Right forelimb (tissue), 1 donor: ENCODE results near the gene TCERG1L.
"Not testable (repeated sequence)": the region's sequence is repeated elsewhere in the genome, so short reads cannot be mapped to it uniquely, and the experiment has no call there.

Experiments
- DNase-seq: peaks from one replicate; pipeline ENCODE4 v3.0.0-alpha.2; 2018

Gene TCERG1L

DNA sequence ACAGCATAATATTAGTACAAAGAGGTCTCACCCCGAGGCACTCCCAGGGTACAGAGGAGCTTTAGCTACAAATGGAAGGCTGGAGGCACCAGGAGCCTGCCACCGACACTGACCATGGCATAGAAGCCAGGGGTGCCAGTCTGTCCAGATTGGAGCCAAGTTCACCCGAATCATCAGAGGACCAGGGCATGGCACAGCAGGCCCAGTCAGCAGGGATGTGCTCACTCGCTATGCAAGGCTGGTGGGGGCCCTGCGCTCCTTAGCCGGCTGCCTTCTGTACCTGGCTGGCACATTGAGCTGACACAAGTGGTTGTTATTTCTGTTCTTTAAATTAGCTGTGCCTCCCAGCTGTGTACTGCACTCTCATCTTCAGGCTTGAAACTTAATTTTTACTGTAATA, 149.3 kb downstream of the TCERG1L start:
- DNase-seq = no peak

DNA sequence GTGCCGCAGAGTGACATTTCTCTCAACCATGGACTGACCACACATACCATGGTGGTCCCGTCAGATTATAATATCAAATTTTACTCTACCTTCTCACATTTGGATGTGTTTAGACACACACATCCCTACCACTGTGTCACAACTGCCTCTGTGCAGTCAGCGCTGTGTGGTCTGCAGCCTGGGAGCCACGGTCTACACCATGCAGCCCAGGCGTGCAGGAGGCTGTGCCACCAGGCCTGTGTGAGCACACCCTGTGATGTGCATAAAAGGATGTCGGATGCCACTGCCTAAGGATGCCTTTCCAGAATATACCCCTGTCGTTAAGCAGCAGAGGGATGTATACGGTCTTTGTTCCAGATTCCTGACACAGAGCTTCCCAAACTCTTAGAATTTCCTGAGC, 150.4 kb downstream of the TCERG1L start:
- no peak for DNase-seq

DNA sequence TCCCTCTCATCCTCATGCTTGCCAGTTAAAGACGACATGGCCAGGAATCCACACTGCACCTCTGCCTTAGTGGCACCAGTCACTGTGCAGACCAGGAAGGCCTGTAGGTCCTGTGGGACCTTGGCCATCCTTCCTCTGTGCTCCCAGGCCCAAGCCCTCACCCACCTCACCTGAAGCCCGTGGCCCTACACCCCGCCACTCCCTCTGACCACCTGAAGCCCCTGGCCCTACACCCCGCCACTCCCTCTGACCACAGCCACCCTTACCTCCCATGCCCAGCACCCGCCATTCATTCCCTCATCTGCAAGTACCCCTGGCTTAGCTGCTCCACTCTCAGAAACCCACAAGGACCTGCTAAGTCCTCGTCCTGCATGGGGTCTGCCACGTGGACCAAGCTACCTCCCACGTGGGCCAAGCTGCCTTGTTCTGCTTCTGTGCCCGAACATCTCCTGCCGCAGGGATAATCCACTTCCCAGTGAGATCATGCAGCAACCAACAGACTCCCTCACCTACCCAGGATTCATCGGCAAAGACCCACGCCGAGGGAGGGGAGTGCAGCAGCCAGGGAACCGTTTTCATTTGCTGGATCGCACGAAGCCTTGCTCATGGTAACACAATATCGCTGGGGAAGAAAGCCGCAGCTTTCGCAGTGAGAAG, 151.2 kb downstream of the TCERG1L start:
- no peak for DNase-seq

DNA sequence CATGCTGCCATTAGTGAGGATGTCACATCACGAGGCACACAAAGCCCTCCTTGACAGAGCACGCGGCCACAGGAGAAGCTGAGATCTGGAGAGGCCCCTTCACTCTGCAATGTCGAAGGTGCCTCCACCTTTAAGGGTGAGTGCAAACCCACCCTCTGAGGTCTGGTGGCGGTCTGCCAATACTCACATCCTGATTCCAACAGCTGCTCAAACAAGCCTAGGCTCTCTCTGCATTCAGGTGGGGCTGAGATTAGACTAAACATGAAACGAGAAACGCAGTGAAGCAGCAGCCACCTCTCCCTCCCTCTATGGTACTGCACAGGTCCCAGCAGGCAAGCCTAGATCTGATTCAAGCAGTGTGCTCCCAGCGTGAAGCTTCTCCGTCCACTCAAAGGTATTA, 151.8 kb downstream of the TCERG1L start:
- DNase-seq = no peak

DNA sequence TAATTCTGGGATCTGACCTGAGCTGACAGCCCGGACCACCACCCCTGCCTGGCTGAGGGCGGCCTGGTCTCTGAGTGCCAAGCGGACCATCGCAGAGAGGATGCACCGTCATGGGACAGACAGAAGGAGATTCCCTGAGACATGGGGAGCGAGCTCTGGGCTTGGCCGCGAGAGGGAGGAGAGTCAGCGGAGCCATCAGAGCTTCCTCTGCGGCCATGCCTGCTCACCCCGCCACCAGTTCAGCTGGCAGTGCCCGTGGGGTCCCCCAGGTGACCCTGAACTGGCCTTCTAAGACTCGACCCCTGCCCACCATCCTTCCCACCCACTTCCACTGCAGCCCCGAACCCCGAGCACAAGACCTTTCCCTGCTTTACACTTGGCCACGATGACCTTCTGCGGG, 152.8 kb downstream of the TCERG1L start:
- DNase-seq = no peak

DNA sequence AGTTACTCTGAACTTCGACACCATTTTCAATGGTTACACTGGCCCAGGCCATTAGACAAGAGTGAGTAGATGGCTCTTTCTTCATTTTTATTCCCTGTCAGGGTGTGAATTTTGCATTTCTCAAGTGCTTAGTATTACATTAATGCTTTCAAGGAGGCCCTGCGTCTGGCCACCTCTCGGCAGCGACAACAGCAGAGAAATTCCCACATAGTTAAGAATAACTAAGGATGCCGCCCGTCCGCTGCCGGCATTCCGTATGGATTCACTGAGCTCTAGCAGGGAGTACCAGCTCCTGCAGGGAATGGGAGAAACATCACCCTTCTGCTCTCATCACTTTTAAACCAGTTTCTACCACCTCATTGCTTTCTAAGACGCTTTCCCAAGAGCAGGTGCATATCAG, 153.6 kb downstream of the TCERG1L start:
- no peak for DNase-seq

DNA sequence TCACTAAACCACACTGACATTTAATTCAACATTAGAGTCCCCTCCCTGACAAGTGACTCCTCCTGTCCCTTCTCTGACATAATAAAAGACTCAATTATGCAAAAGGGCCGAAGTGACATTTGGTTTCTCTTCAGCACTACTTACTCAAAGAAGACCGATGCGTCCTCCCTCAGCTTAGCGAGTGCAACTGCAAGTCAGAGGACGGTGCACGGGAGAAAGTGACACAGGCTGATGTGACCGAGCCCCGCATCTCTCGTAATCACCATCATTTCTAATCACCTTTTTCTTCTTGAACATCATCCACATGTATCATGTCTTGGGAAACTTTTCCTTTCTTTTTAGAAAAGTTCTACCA, 155.7 kb downstream of the TCERG1L start:
- DNase-seq = no peak

DNA sequence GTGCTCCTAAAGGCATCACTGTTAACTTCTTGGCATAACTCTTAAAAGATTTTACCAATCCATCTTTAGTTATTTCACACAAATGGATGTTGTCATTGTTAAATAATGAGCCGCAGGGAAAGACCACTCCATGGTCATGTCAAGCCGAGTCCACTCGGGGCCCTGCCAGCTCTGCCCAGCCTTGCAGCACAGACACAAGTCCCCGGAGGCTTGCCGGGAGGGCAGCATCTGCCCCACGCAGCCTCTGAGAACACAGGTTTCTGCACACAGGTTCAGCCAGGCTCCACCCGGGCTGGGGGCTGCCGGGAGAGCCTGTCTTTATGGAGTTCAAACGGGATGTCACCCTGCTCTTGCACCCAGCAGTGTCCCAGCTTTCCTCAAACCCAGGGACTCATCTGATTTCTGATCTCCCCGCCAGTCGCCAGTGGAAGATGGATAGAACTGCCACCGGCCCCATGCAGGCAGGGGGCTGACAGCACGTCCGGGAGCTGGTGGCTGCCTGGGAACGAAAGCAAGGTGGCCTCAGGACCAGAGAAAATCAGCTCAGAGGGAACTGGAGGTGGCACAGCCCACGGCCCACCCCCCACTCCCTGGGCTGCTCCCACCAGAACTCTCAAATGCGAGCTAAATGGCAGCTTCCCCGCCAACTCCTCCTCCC, 156.2 kb downstream of the TCERG1L start:
- DNase-seq = no peak

DNA sequence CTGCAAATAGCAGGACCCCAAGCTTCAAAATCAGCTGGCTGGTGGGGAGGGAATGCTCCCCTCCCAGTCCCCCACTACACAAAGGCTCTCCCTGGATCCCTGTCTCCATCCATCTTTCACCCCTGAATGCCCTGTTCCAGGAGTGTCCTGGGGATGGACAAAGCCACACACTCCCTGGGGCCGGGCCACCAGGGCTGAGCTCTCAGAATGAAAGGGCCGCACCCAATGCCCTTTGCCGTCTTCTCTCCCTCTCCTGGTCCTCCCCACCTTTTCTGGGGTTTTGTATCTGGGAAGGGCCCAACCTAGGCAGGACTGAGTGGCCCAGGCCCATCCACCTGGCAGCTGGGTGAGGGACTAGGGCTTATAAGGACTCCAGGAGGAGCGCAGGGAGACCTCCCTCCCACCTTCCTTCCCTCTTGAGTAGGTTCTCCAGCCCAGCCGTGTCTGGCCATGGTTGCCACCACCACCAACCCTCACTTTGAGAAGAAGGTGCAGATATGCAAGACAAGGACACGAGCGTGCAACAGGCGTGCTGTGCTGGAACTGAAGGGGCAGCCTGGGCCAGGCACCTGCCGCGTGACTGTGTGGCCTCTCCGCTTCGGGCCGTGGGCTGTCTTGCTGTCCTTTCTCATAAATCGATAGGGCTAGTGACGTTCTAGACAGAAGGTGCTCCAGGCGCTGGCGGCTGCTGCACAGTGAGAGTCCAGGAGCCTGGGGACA, 157.1 kb downstream of the TCERG1L start:
- DNase-seq = no peak

DNA sequence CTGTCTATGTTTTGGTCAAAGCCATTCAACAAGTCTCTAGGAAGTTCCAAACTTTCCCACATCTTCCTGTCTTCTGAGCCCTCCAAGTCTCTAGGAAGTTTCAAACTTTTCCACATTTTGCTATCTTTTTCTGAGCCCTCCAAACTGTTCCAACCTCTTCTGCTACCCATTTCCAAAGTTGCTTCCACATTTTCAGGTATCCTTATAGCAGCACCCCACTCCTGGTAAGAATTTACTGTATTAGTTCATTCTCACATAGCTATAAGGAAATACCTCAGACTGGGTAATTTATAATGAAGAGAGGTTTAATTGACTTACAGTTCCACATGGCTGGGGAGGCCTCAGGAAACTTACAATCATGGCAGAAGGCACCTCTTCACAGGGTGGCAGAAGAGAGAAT, 159.1 kb downstream of the TCERG1L start:
- not testable (repeated sequence) for DNase-seq

DNA sequence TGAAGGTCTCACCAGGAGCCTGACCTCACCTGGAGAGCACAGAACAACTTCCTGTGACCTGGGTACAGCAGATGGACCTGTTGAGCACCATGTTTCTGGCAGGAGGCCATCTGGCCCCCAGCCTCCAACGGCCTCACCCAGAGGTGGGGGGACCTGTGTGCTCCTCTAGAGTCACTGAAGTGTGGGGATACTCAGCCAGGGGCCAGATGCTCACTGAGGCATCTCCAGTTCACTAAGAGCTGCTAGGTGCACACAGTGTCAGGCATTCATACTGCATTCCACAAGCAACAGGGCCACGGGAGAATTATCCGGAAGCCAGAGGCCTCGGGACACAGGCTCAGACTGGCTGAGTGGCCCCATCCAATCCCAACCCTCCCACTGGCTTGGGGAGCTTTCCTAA, 161.4 kb downstream of the TCERG1L start:
- no peak for DNase-seq

DNA sequence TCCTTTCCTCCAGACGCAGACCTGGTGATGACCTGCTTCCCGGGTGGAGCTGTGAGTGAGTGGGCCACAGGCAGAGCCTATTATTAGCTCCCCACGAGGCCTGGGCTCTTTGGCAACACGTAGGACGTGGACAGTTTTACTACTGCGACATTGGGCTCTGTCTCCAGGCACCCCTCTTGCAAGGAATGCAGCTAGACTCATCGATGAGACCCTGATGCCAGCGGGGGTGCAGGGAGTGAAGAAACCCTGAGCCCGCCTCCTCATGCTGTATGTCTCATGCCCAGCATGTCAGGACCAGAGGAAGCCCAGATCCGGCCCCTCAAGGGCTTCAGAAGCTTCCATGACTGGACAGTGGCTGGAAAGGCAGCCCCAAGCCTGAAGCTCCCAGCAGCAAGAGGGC, 161.9 kb downstream of the TCERG1L start:
- DNase-seq = no peak

DNA sequence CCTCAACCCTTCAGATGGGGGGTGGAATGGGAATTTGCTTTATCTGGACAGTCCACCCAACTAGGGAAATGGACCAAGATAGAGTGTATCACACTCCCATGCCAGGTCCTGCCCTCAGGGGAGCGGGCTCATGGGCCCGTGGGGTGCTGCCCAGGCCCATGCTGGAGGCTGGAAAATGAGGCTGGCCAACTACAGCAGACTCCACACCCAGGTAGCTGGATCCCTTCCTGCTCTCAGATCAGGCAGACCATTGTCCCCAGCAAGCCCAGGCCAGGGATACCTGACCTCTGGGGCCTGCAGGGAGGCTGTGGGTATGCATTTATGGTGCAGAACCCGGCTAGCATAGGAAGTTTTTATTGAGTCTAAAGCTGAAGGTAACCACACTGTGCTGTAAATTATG, 162.4 kb downstream of the TCERG1L start:
- DNase-seq = no peak

DNA sequence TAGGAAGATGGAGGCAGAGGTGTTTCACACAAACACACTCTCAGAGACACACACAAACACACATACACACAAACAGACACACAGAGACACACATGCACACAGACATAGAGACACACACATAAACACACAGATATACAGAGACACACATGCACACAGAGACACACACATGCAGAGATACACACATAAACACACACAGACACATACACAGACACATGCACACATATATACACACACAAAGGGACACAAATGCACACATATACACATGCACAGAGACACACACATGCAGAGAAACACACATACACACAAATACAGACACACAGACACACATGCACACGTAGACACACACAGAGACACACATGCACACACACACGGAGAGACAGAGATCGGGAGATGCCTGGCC, 163.3 kb downstream of the TCERG1L start:
- no peak for DNase-seq

DNA sequence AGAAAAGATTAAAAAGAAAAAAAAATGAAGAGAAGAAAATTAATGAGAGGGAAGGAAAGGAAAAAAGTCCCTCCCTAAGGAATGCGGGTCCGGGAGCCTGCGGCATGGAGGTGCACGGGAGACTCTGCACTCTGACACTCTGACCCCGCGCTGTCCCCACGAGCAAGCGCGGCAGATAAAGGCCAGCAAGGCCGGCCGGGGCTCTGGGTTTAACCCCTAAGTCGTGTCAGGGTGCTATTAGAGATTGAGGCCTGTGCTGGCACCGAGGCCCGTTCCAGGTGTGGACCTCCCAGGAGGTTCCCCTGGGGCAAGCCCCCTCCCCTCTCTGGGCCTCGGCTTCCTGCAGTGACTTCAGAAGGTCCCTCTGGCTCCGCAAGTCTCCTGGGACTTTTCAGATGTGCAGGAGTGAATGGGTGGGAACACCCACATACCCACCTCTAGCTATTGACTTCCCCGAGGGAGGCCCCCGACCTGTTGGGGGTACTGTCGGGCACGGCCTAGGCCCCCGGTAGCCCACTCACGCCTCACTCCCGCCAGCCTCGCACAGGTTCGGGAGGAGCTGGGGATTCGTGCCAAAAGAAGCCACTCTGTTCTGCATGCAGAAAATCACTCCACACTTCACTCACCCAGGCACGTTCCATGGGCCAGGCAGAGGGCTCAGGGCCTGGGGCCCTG, 164.1 kb downstream of the TCERG1L start:
- DNase-seq = no peak

DNA sequence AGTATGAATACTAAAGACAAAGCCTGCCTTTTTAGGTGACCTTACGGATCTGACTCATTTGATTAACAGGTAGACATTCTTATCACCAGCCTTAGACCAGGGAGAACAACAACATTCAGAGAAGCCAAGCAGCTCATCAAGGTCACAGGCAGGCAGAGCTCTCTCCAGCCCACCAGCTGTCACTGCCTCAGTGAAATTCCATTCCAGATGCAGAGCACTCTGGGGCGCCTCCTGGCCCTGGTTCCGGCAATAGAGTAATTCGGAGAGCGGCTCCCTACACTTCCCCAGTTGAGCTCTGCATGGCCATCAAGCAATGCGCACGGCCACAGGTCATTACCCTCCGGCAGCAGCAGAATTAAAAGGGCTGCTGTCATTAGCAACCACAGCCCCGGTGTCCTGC, 164.7 kb downstream of the TCERG1L start:
- DNase-seq = no peak

DNA sequence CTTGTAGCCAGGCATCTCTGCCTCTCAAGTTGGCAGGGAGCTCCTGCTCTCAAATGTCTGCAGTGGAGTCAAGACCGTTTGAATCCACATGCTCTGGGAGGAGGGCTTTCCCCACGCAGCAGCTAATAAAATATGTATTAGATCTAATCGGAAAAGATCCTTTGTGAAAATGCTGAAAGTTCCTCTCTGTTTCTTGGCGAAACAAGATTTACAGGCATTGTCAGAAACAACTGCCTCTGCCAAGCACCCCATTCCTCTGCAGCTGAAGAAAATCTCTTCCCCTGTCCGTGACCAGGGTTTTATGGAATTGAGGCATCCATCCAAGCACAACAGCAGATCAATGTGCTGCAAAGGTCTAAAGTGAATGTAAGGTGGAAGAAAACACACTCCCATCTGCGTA, 165.8 kb downstream of the TCERG1L start:
- no peak for DNase-seq

DNA sequence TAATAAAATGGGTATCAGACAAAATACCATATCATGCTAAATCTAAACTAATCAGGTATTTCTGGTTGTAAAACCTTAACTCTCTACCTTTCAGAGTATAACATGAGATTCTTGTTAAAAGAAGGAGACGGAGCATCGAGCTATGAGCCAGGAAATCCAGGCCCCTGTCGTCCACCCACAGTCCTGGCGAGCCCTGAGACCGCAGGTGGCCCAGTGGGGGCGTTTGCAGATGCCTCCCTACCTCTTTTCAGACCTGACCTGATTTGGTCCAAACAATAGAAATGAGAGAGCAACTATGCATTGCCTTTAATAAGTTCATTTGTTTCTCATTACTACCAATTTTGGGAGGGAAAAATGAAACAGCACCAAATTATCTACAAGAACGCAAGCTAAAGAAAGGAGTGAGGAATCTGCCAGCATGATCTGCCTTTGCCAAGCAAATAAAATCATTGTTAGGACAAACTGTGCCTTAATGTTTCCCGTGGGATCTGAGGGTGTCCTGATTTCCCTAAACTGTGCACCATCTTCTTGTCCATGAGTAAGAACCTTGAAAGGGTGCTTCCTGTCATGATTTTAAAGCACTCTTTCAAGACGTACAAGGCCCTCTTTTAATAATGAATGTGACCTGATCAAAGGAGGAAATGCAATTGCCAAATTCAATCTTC, 166.7 kb downstream of the TCERG1L start:
- DNase-seq = no peak

DNA sequence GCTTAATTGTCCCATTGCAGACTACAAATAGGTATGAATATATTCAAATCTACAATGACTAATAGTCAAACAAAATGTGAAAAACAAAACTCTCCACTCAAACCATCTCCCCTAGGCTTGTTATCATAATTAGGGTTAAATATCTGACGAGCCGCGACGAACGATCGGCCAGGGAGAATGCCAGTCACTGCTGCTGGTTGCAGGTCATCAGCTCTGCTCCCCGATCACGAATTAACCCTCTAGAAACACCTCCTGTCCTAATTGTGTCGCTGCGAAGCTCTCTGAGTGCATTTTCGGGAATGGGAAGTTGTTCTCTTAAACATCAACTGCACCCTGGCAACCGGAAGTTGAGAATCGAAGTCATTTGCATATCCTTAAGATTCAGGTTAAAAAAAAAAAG, 167.3 kb downstream of the TCERG1L start:
- DNase-seq = no peak

DNA sequence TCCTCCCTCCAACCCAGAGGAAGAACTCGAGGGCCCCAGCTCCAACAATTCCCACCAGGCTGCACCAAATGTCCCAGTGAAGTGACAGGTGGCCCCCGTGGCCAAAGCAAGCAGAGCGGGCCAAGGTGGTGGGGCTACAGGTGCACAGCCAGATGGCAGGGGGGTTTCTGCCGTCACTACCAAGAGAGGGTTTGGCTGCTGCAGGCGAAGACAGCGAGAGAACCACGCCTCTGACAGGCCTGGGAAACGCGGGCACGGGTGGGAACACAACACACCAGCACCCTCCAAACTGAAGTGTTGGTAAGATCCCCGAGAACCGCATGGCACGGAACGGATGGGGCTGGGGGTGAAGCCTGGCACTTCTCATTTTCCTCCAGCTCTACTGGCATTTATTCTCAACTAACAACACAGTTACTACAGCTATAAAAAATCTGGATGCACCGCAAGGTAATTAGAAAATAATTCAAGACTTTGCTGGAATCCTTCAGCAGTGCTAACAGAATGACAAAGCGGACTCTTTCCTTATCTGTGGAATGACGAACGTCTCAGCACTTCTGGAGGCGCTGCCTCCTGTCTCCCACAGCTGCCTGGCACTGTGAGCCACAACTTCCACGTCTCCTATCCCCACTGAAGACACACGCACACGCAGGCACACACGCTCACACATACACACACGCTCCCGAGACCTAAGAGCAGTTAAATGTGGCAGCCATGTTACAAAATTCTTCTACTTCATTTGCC, 167.9 kb downstream of the TCERG1L start:
- DNase-seq = no peak

DNA sequence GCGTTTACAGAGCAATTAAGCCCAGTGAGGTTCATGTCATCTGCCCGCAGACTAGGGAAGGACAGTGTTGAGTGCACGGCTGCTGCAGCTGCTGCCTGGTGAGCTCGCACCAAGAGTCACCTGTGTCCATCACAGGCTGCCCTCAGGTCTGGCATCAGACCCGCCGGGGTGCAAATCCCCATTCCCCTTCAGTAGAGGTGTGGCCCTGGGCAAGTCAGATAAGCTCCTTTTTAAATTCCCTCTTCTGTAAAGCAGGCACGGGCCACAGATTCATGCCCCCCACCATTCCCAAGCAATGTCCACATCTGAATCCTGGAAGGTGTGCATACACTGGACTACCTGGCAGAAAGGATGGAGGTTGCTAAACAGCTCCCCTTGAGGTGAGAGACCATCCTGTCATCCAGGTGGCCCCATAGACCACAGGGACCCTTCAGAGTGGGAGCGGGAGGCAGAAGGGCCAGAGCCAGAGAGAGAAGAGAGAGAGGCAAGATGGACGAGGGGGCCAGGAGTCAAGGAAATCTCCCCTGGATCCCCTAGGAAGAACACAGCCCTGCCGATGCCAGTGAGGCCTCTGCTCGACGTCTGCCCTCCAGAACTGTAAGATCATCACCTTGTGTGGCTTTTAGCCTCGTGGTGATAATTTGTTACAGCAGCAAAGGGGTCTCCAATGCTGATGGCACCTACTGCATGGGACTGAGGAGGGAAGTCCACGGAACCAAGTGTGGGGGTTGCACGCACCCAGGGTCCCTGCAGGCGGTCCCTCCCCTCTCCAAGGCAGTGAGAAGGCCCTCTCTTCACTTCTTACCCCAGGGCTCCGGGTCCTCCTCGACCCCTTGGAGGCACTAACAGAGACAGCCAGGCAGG, 168.8 kb downstream of the TCERG1L start:
- DNase-seq = no peak
